Endothelial cell of umbilical vein (primary cell): Measurements from ENCODE around the gene MCF2. TPM values are rescaled to one million over a fixed set of nuclear protein-coding genes. Genes with fewer than 3 reads are reported as not detected.

Source experiments
- BruUV-seq: library from RNA; stranded (reverse); fragments of 400-500 nt; replicated peaks from 2 replicates; lab custom pipeline; 2021; lab: Mats Ljungman, UMichigan
- CTCF ChIA-PET: fragments of 300-600, 350-600 bp; sonication (Branson Sonifier 250); formaldehyde crosslinking; loops from one replicate; lab custom pipeline; 2021; ENCODE audit warnings: antibody characterized with exemption, inconsistent platforms; lab: Charles Lee
- POLR2A ChIA-PET: fragments of 300-600, 350-600 bp; sonication (Branson Sonifier 250); formaldehyde crosslinking; loops from one replicate; lab custom pipeline; 2021; ENCODE audit warnings: antibody characterized with exemption, inconsistent platforms; lab: Charles Lee
- DNase-seq: peaks from one replicate; pipeline ENCODE4 v3.0.0-alpha.2; 2011; ENCODE audit warnings: low read depth, low spot score
- FAIRE-seq: peaks from 2 replicates; lab custom pipeline; 2011; peaks lifted over from hg19 to GRCh38; lab: Jason Lieb, UNC
- H2AFZ ChIP-seq: 2 replicates; pipeline ENCODE4 v1.6.0; 2012; ENCODE audit warnings: low read depth, low read length, control low read depth, inconsistent platforms
- H3K27ac ChIP-seq: 2 replicates; pipeline ENCODE4 v1.5.1; 2011; ENCODE audit warnings: low read depth, mild to moderate bottlenecking, control low read depth, low read length, moderate library complexity; ENCODE audit not compliant: insufficient read depth
- H3K27me3 ChIP-seq, 2 experiments: 2 replicates each; pipeline versions ENCODE4 v1.6.0 to v1.6.1; 2011; ENCODE audit warnings: low read length in 2 of 2, mixed read lengths in 1 of 2; ENCODE audit not compliant: control insufficient read depth in 2 of 2, insufficient read depth in 2 of 2
- H3K36me3 ChIP-seq, 2 experiments: 2 replicates in 1 of 2; 3 replicates in 1 of 2; pipeline ENCODE4 v1.5.1; 2011; ENCODE audit warnings: low read length in 2 of 2, mild to moderate bottlenecking in 1 of 2, moderate library complexity in 1 of 2; ENCODE audit not compliant: control insufficient read depth in 2 of 2, insufficient read depth in 2 of 2; ENCODE audit errors: extremely low read depth in 1 of 2
- H3K4me1 ChIP-seq: 3 replicates; pipeline ENCODE4 v1.5.1; 2011; ENCODE audit warnings: mild to moderate bottlenecking, low read length; ENCODE audit not compliant: control insufficient read depth, insufficient read depth; ENCODE audit errors: extremely low read depth
- H3K4me2 ChIP-seq: 2 replicates; pipeline ENCODE4 v1.6.1; 2011; ENCODE audit warnings: low read length, control low read depth, mixed read lengths; ENCODE audit not compliant: insufficient read depth
- H3K4me3 ChIP-seq, 3 experiments: fragments of 200-600 bp in 1 of 3; sonication (generic), shearing (Covaris generic) in 1 of 3; replicated peaks in 1 of 3; 2 replicates each; pipeline ENCODE4 v1.5.1; 2011 to 2016; ENCODE audit warnings: control low read depth in 3 of 3, low read length in 3 of 3, mild to moderate bottlenecking in 2 of 3, inconsistent platforms in 1 of 3, low read depth in 1 of 3, moderate library complexity in 1 of 3; ENCODE audit not compliant: insufficient read depth in 1 of 3
- H3K79me2 ChIP-seq: 2 replicates; pipeline ENCODE4 v1.6.0; 2012; ENCODE audit warnings: low read length, inconsistent platforms; ENCODE audit not compliant: control insufficient read depth, insufficient read depth
- H3K9ac ChIP-seq: replicated peaks from 2 replicates; pipeline ENCODE3; 2011; ENCODE audit warnings: low read length, control low read depth; ENCODE audit not compliant: insufficient read depth; ENCODE audit errors: extremely low read depth
- H3K9me1 ChIP-seq: replicated peaks from 3 replicates; pipeline ENCODE4 v1.6.0; 2011; ENCODE audit warnings: mild to moderate bottlenecking, low read length; ENCODE audit not compliant: control insufficient read depth, insufficient read depth; ENCODE audit errors: extremely low read depth
- H3K9me3 ChIP-seq: replicated peaks from 2 replicates; pipeline ENCODE4 v1.5.1; 2012; ENCODE audit warnings: low read length, inconsistent platforms; ENCODE audit not compliant: control insufficient read depth, insufficient read depth
- H4K20me1 ChIP-seq: replicated peaks from 2 replicates; pipeline ENCODE3; 2011; ENCODE audit warnings: mild to moderate bottlenecking, low read length; ENCODE audit not compliant: control insufficient read depth, insufficient read depth; ENCODE audit errors: extremely low read depth
- EZH2 ChIP-seq: IDR thresholded peaks from 2 replicates; pipeline ENCODE4 v1.6.1; 2012; ENCODE audit warnings: borderline replicate concordance, low read depth, mild to moderate bottlenecking, moderate library complexity, low read length, inconsistent platforms; ENCODE audit not compliant: severe bottlenecking
- FOS ChIP-seq: IDR thresholded peaks from 2 replicates; pipeline ENCODE4 v1.6.1; 2011; ENCODE audit warnings: mild to moderate bottlenecking, low read length, moderate library complexity, borderline replicate concordance; ENCODE audit not compliant: insufficient read depth
- GATA2 ChIP-seq: IDR thresholded peaks from 2 replicates; pipeline ENCODE4 v1.7.0; 2011; ENCODE audit warnings: low read depth, mild to moderate bottlenecking, moderate library complexity, mixed read lengths, low read length; ENCODE audit not compliant: insufficient read length, insufficient read depth
- JUN ChIP-seq: IDR thresholded peaks from 2 replicates; pipeline ENCODE4 v1.6.1; 2011; ENCODE audit warnings: borderline replicate concordance, low read depth; ENCODE audit not compliant: insufficient read length, insufficient read depth
- MYC ChIP-seq: IDR thresholded peaks from one replicate; pipeline ENCODE4 v1.6.1; 2011; ENCODE audit warnings: mild to moderate bottlenecking, low read depth, low read length
- POLR2A ChIP-seq: IDR thresholded peaks from 2 replicates; pipeline ENCODE4 v1.6.1; 2012; ENCODE audit warnings: low read depth, mild to moderate bottlenecking, control low read depth, low read length
- dilution Hi-C: fragments of 300-500 bp; cut with MboI; formaldehyde crosslinking; loops from one replicate; pipeline ENCODE4 v1.15.0; 2019; ENCODE audit warnings: low sequenced_read_pairs; ENCODE audit not compliant: extremely low pct_ligation_motif_present
- intact Hi-C: fragments of 100-400 bp; cut with micrococcal nuclease; formaldehyde crosslinking; loops from one replicate; pipeline ENCODE4 v1.10.0; 2022
- polyA plus RNA-seq, 4 experiments: library from polyadenylated mRNA; depleted of rRNA in 3 of 4; stranded (reverse) in 3 of 4; unstranded in 1 of 4; fragments of >200 nt; gene quantifications; 2 replicates each; pipeline versions ENCODE4 v1.2.1 to v1.2.3, GENCODE V29; 2011 to 2012; ENCODE audit warnings: missing spikeins in 1 of 4
- total RNA-seq: library from RNA; stranded (reverse); gene quantifications from 2 replicates; pipeline ENCODE4 v1.2.3, GENCODE V29; 2021
- TF ChIP-seq, protein P1 (sequence below): IDR thresholded peaks from 2 replicates; pipeline ENCODE4 v1.6.1; 2011; ENCODE audit not compliant: insufficient read depth, insufficient read length
- TF ChIP-seq, protein P2 (sequence below), 2 donors: IDR thresholded peaks; 1 replicate in 1 of 2; 2 replicates in 1 of 2; pipeline ENCODE4 v1.5.1; 2011; ENCODE audit warnings: low read length in 2 of 2, mild to moderate bottlenecking in 2 of 2, moderate library complexity in 2 of 2, control low read depth in 1 of 2, inconsistent platforms in 1 of 2, low read depth in 1 of 2; ENCODE audit not compliant: insufficient read depth in 1 of 2; ENCODE audit errors: extremely low read depth in 1 of 2

The MCF2 gene
- total and polyA plus RNA-seq, 2 donors (not counting 3 experiments of a cell fraction or from before 2014, with no cell fraction given), result 0.13 TPM; not detected in 1

DNA sequence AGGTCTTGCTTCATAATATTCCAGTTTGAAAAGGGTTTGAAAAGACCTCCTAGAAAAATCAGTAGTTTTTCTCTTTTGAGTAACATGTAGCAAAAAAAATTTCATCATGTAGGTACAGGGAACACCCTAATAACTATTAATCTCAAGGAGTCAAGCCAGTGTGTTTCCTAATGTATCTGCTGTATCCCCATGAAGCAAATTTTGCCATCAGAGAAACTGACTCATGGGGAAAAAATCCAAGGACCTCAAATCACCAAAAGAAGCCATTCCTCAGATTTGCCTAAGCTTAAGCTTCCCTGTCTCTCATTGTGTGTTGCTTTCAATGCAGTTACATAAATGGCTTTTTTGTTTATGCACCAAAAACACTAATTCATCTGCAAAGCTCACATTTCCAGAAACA lies 147.7 kb downstream of the MCF2 start:
- H3K27ac ChIP-seq, result no peak overlapping the region
- no peak overlapping the region for H3K4me2 ChIP-seq
- H3K9ac ChIP-seq, result no peak overlapping the region
- H3K27me3 ChIP-seq, result no peaks in the 10 kb centered on the region
- TF ChIP-seq, protein P1, sequence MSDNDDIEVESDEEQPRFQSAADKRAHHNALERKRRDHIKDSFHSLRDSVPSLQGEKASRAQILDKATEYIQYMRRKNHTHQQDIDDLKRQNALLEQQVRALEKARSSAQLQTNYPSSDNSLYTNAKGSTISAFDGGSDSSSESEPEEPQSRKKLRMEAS, result no peak
- TF ChIP-seq FOS (no peak), EZH2 (no peak)
- no peak overlapping the region for H2AFZ ChIP-seq
- DNase-seq, result no peak
- FAIRE-seq, result no peak
- intact Hi-C loops (no loop called here), dilution Hi-C loops (no loop called here)
- H3K9me1 ChIP-seq, result no peaks in the 10 kb centered on the region
- H4K20me1 ChIP-seq, result no peaks in the 10 kb centered on the region
- H3K79me2 ChIP-seq, result no peaks in the 10 kb centered on the region
- H3K36me3 ChIP-seq, result no peaks in the 10 kb centered on the region
- ChIA-PET POLR2A (no interaction called here), CTCF (interaction anchor here (0.9 to 1.3 kb wide), 3 partner anchors 9 to 785 kb away, joined by 3 read pairs; no protein-coding TSS in a partner anchor)
- BruUV-seq, result no TSS peak
- H3K4me1 ChIP-seq, result no peaks in the 10 kb centered on the region
- no peak overlapping the region for H3K4me3 ChIP-seq
- no peaks in the 10 kb centered on the region for H3K9me3 ChIP-seq

DNA sequence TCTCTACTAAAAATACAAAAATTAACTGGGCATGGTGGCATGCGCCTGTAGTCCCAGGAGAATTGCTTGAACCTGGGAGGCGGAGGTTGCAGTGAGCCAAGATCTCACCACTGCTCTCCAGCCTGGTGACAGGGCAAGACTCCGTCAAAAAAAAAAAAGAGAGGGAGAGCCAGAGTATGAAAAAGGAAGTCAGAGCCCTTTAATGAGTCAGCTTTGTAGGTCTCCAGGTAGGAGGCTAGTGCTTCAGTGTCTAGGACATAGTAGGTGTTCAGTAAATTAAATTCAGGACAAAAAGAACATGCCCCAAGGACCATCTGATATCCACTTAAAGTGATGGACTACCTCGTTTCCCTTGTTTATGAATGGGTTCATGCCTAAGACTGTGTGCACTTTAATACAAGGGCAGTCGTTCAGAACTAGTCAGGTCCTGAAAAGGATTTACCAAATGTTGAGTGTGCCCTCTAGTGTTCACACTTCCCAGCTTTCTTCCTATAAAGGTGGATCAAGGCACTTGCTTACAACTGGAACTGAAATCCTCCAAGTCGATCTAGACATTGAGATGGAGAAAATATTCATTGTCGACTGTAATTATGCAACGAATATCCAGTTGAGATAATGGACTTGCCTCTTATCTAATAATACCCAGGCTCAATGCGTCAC lies 148.5 kb downstream of the MCF2 start:
- H3K27ac ChIP-seq, result no peak overlapping the region
- no peak overlapping the region for H3K4me2 ChIP-seq
- no peaks in the 10 kb centered on the region for H3K9me3 ChIP-seq
- dilution Hi-C loops, result no loop called here
- POLR2A ChIA-PET, result no interaction called here
- no peak overlapping the region for H2AFZ ChIP-seq
- H4K20me1 ChIP-seq, result no peaks in the 10 kb centered on the region
- no peak overlapping the region for H3K9ac ChIP-seq
- no peaks in the 10 kb centered on the region for H3K36me3 ChIP-seq
- H3K4me1 ChIP-seq, result no peaks in the 10 kb centered on the region
- TF ChIP-seq, protein P2, sequence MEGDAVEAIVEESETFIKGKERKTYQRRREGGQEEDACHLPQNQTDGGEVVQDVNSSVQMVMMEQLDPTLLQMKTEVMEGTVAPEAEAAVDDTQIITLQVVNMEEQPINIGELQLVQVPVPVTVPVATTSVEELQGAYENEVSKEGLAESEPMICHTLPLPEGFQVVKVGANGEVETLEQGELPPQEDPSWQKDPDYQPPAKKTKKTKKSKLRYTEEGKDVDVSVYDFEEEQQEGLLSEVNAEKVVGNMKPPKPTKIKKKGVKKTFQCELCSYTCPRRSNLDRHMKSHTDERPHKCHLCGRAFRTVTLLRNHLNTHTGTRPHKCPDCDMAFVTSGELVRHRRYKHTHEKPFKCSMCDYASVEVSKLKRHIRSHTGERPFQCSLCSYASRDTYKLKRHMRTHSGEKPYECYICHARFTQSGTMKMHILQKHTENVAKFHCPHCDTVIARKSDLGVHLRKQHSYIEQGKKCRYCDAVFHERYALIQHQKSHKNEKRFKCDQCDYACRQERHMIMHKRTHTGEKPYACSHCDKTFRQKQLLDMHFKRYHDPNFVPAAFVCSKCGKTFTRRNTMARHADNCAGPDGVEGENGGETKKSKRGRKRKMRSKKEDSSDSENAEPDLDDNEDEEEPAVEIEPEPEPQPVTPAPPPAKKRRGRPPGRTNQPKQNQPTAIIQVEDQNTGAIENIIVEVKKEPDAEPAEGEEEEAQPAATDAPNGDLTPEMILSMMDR (IDR thresholded peaks at IDR 0.05; ENCODE audit: extremely low read depth in 1 of 2, insufficient read depth in 1 of 2, low read depth in 1 of 2, low read length in 2 of 2), result peak; percentile 13 to 29
- TF ChIP-seq JUN (no peak), FOS (no peak), MYC (no peak), GATA2 (no peak), POLR2A (no peak)
- peak; percentile 26 for DNase-seq
- intact Hi-C loops, result no loop called here
- no peaks in the 10 kb centered on the region for H3K27me3 ChIP-seq
- H3K4me3 ChIP-seq, result no peak overlapping the region
- H3K9me1 ChIP-seq, result no peaks in the 10 kb centered on the region
- CTCF ChIA-PET, result interaction anchor here (0.9 to 1.3 kb wide), 3 partner anchors 10 to 785 kb away, joined by 3 read pairs; no protein-coding TSS in a partner anchor
- H3K79me2 ChIP-seq, result no peaks in the 10 kb centered on the region
- no TSS peak for BruUV-seq
- peak; percentile 81 for FAIRE-seq
